Measurements from ENCODE around the gene WDR7. TPM values are rescaled to one million over a fixed set of nuclear protein-coding genes. Genes with fewer than 3 reads are reported as not detected.

The WDR7 gene
- total and polyA plus RNA-seq, 10 of the 15 experiments (the other 5 are each of a cell fraction or from before 2014, with no cell fraction given) = 2.8 to 16.5 (median 11.7) TPM

GRCh38 chr18:56935434-56936040, 284.4 kb downstream of the WDR7 start:
- ChIA-PET POLR2A (no interaction called here), RAD21 (ENCODE audit: unreplicated experiment) (no interaction called here), CTCF (interaction anchor here (1.4 kb wide), 1 partner anchor 66 kb away, joined by 5 read pairs; no protein-coding TSS in a partner anchor), SMC1A (ENCODE audit: uncharacterized antibody, unreplicated experiment) (interaction anchor here (0.7 to 1.6 kb wide), 4 partner anchors 10 to 66 kb away, joined by 3 to 5 read pairs (median 4); no protein-coding TSS in a partner anchor)
- no peak overlapping the region for H3K9ac ChIP-seq (ENCODE audit: control insufficient read depth, insufficient read depth, low read length)
- no TSS peak for BruUV-seq (replicated peaks)
- no peak overlapping the region for H3K27ac ChIP-seq (ENCODE audit: control insufficient read depth, insufficient read depth)
- H3K4me2 ChIP-seq (ENCODE audit: control insufficient read depth, insufficient read depth) = no peak overlapping the region
- no peaks in the 10 kb centered on the region for H3K27me3 ChIP-seq (replicated peaks in 1 of 2; ENCODE audit: control insufficient read depth in 2 of 2, insufficient read depth in 2 of 2, low read length in 1 of 2)
- in situ Hi-C loops (cut with MboI) = no loop called here
- ATAC-seq (no peak), FAIRE-seq (no peak), DNase-seq (ENCODE audit: low read depth, low spot score) (no peak)
- no peak for TF ChIP-seq GABPA (IDR thresholded peaks at IDR 0.05; ENCODE audit: low read depth)
- no peak for TF ChIP-seq TAF1 (IDR thresholded peaks at IDR 0.05; ENCODE audit: borderline replicate concordance, low read depth, low read length)
- no peaks in the 10 kb centered on the region; a peak in 1 of 4 replicates for H3K36me3 ChIP-seq (ENCODE audit: control insufficient read depth in 2 of 2, insufficient read depth in 2 of 2, low read length in 1 of 2)
- no peaks in the 10 kb centered on the region for H3K79me2 ChIP-seq (ENCODE audit: control insufficient read depth, insufficient read depth, low read length)
- H2AFZ ChIP-seq (ENCODE audit: control insufficient read depth, low read depth, low read length) = no peak overlapping the region
- H4K20me1 ChIP-seq (ENCODE audit: control insufficient read depth, insufficient read depth) = no peaks in the 10 kb centered on the region
- intact Hi-C loops (cut with micrococcal nuclease; ENCODE audit: unreplicated experiment) = no loop called here
- no peak overlapping the region for H3K4me3 ChIP-seq
- no peaks in the 10 kb centered on the region for H3K4me1 ChIP-seq (ENCODE audit: control insufficient read depth, insufficient read depth, low read length)
- 95% methylated on average over 9 of the region's 10 CpGs for WGBS (ENCODE audit: insufficient coverage, insufficient replicate concordance, low lambda C conversion rate, missing lambda C conversion rate)
- no peaks in the 10 kb centered on the region for H3K9me3 ChIP-seq (replicated peaks; ENCODE audit: control insufficient read depth, insufficient read depth, low read length)

- Histone ChIP-seq H2AFZ (ENCODE audit: control insufficient read depth, low read depth, low read length) (no peak overlapping the region), H3K4me3 (no peak overlapping the region), H3K27me3 (replicated peaks in 1 of 2; ENCODE audit: control insufficient read depth in 2 of 2, insufficient read depth in 2 of 2, low read length in 1 of 2) (no peaks in the 10 kb centered on the region), H3K4me1 (ENCODE audit: control insufficient read depth, insufficient read depth, low read length) (no peaks in the 10 kb centered on the region), H3K36me3 (ENCODE audit: control insufficient read depth in 2 of 2, insufficient read depth in 2 of 2, low read length in 1 of 2) (no peaks in the 10 kb centered on the region; a peak in 1 of 4 replicates), H4K20me1 (ENCODE audit: control insufficient read depth, insufficient read depth) (no peaks in the 10 kb centered on the region), H3K4me2 (ENCODE audit: control insufficient read depth, insufficient read depth) (no peak overlapping the region), H3K9ac (ENCODE audit: control insufficient read depth, insufficient read depth, low read length) (no peak overlapping the region), H3K9me3 (replicated peaks; ENCODE audit: control insufficient read depth, insufficient read depth, low read length) (no peaks in the 10 kb centered on the region), H3K79me2 (ENCODE audit: control insufficient read depth, insufficient read depth, low read length) (no peaks in the 10 kb centered on the region), H3K27ac (ENCODE audit: control insufficient read depth, insufficient read depth) (no peak overlapping the region)
- no peak for ATAC-seq
- ChIA-PET POLR2A (no interaction called here), RAD21 (ENCODE audit: unreplicated experiment) (no interaction called here), SMC1A (ENCODE audit: uncharacterized antibody, unreplicated experiment) (interaction anchor here (0.7 to 1.6 kb wide), 3 partner anchors 19 to 67 kb away, joined by 4 to 5 read pairs (median 5); no protein-coding TSS in a partner anchor), CTCF (interaction anchor here (1.3 to 1.4 kb wide), 2 partner anchors 67 to 97 kb away, joined by 3 to 5 read pairs; no protein-coding TSS in a partner anchor)
- FAIRE-seq = no peak
- no peak for DNase-seq (ENCODE audit: low read depth, low spot score)
- in situ Hi-C loops (cut with MboI) (no loop called here), intact Hi-C loops (cut with micrococcal nuclease; ENCODE audit: unreplicated experiment) (no loop called here)
- BruUV-seq (replicated peaks) = no TSS peak
- WGBS (ENCODE audit: insufficient coverage, insufficient replicate concordance, low lambda C conversion rate, missing lambda C conversion rate) = 90% methylated on average over 1 of the region's 1 CpG
- TF ChIP-seq SIN3A (IDR thresholded peaks at IDR 0.05; ENCODE audit: low read depth, low read length) (no peak), E2F4 (IDR thresholded peaks at IDR 0.05; ENCODE audit: low read depth, low read length) (no peak), SIX5 (IDR thresholded peaks at IDR 0.05; ENCODE audit: low read depth, low read length, severe bottlenecking) (no peak), EGR1 (IDR thresholded peaks at IDR 0.05; ENCODE audit: borderline replicate concordance in 1 of 2, low read depth in 2 of 2, low read length in 2 of 2) (no peak), MAX (IDR thresholded peaks at IDR 0.05; ENCODE audit: low read depth, low read length) (no peak), RB1 (IDR thresholded peaks at IDR 0.05; ENCODE audit: borderline replicate concordance) (no peak), SREBF1 (IDR thresholded peaks at IDR 0.05; ENCODE audit: low read length) (no peak), PAX8 (IDR thresholded peaks at IDR 0.05) (no peak), CTCF (IDR thresholded peaks at IDR 0.05 in 2 of 3, conservative IDR thresholded peaks at IDR 0.05 in 1 of 3; ENCODE audit: control insufficient read depth in 2 of 3, extremely low read depth in 1 of 3, insufficient read depth in 1 of 3, low read depth in 3 of 3, low read length in 3 of 3) (no peak), CREM (IDR thresholded peaks at IDR 0.05; ENCODE audit: low read depth) (no peak), STAT1 (conservative IDR thresholded peaks at IDR 0.05) (no peak), NR2C2 (IDR thresholded peaks at IDR 0.05; ENCODE audit: borderline replicate concordance, control insufficient read depth, insufficient read length, low read depth) (no peak), ATF7 (IDR thresholded peaks at IDR 0.05; ENCODE audit: low read depth) (no peak)
Observed at GRCh38 chr18:56936457-56936856, 285.3 kb downstream of the WDR7 start.
